ENCODE results near the gene TRRAP.
A peak's percentile ranks its signal among the peaks of the same experiment; 100 is the strongest.

TRRAP gene

DNA sequence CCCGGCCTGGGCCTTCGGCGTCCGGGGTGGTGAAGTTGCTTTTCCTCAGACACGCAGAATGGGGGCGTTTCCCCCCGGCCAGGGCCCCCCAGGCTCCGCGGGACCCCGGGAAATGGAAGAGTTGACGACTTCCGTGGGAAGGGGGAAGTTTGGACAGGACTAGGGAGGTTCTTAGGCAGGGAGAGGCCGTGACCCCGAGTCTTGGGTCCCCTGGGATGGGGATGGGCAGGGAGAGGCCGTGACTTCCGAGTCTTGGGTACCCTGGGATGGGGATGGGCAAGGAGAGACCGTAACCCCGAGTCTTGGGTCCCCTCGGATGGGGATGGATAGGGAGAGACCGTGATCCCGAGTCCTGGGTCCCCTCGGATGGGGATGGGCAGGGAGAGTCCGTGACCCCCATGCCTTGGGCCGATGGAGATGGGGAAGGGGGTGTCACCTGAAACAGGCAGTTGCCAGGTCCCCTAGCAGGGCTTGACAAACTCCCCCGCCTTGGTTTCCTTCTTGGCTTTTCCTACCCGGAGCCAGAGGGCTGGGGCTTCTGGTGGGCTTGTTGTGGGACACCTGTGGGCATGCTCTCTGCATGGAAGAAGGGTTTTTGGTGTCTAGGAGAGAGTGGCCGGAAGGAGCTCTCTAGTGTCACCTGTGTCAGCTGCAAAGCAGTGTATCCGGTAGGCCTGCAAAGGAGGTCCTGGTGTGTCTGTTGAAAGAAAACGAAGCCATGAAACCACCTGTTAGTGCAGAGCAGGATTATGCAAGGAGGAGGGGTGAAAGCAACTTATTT, 1.1 kb downstream of the TRRAP start:
- Histone ChIP-seq H3K18ac (ENCODE audit: low read length) (peak overlapping the region; percentile 54), H3K79me1 (ENCODE audit: low read length) (peaks cover 14% of the 10 kb centered on the region), H3K36me3 (ENCODE audit: control insufficient read depth in 1 of 2, insufficient read depth in 2 of 2, low read length in 2 of 2) (peaks cover 20 to 23% of the 10 kb centered on the region in 2 experiments), H3K4me3 (ENCODE audit: low read depth, low read length) (peak overlapping the region; percentile 96), H3K4ac (ENCODE audit: low read depth, low read length) (peak overlapping the region; percentile 89), H3K9me3 (ENCODE audit: insufficient read depth, low read depth, low read length) (no peaks in the 10 kb centered on the region), H3K14ac (ENCODE audit: low read length) (peak overlapping the region; percentile 76), H4K8ac (ENCODE audit: low read depth, low read length) (peak overlapping the region; percentile 41), H3K27ac (ENCODE audit: low read depth, low read length) (peak overlapping the region; percentile 30), H3K23ac (ENCODE audit: low read length) (no peak overlapping the region), H2BK12ac (ENCODE audit: low read length) (no peak overlapping the region), H2AFZ (ENCODE audit: insufficient read depth, low read length, poor library complexity) (peak overlapping the region; percentile 69), H2BK5ac (ENCODE audit: low read depth, low read length, poor library complexity) (peak overlapping the region; percentile 32), H3K27me3 (ENCODE audit: insufficient read depth, low read length) (no peaks in the 10 kb centered on the region), H3K4me1 (ENCODE audit: control insufficient read depth in 1 of 2, insufficient read depth in 2 of 2, low read length in 2 of 2) (peaks cover 4 to 9% of the 10 kb centered on the region in 2 experiments), H4K91ac (ENCODE audit: low read depth, low read length) (peak overlapping the region; percentile 99), H3K4me2 (ENCODE audit: low read length) (peak overlapping the region; percentile 97), H2BK120ac (ENCODE audit: insufficient read depth, low read length, poor library complexity) (peak overlapping the region; percentile 44), H3K79me2 (ENCODE audit: control insufficient read depth, insufficient read depth, low read length, poor library complexity) (peaks cover 16% of the 10 kb centered on the region), H4K12ac (ENCODE audit: low read depth, low read length) (no peak overlapping the region), H2AK5ac (ENCODE audit: low read length) (peak overlapping the region; percentile 49), H3K9ac (ENCODE audit: low read length) (peak overlapping the region; percentile 91)
- DNase-seq, result peak; percentile 30 to 63
- no CpG with 5 or more reads among the region's 29 CpGs for WGBS (ENCODE audit: extremely low coverage, insufficient coverage, insufficient read length)

DNA sequence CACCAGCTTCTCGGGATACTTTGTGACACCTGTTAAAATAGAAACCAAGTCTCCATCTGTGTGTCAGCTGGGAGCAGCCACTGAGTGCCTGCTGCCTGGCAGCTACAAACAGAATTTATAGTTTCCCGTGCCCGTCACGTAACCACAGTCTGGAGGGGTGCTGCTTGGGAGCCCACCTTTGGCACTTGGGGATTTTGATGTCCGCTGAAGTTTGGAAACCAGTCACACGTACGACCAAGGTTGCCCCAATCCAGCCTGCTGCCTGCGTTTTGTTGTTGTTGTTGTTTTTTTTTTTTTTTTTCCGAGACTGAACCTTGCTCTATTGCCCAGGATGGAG, 1.6 kb downstream of the TRRAP start:
- Histone ChIP-seq H4K8ac (ENCODE audit: low read depth, low read length) (no peak overlapping the region), H2BK12ac (ENCODE audit: low read length) (no peak overlapping the region), H4K91ac (ENCODE audit: low read depth, low read length) (no peak overlapping the region), H2BK5ac (ENCODE audit: low read depth, low read length, poor library complexity) (no peak overlapping the region), H3K79me1 (ENCODE audit: low read length) (peaks cover 14% of the 10 kb centered on the region), H3K79me2 (ENCODE audit: control insufficient read depth, insufficient read depth, low read length, poor library complexity) (peaks cover 15% of the 10 kb centered on the region), H2BK120ac (ENCODE audit: insufficient read depth, low read length, poor library complexity) (no peak overlapping the region), H3K9me3 (ENCODE audit: insufficient read depth, low read depth, low read length) (no peaks in the 10 kb centered on the region), H3K4me3 (ENCODE audit: low read depth, low read length) (no peak overlapping the region), H4K12ac (ENCODE audit: low read depth, low read length) (no peak overlapping the region), H3K23ac (ENCODE audit: low read length) (no peak overlapping the region), H3K4me1 (ENCODE audit: control insufficient read depth in 1 of 2, insufficient read depth in 2 of 2, low read length in 2 of 2) (peaks cover 4 to 9% of the 10 kb centered on the region in 2 experiments), H3K27ac (ENCODE audit: low read depth, low read length) (no peak overlapping the region), H2AK5ac (ENCODE audit: low read length) (no peak overlapping the region), H3K4me2 (ENCODE audit: low read length) (peak overlapping the region; percentile 97), H3K14ac (ENCODE audit: low read length) (no peak overlapping the region), H2AFZ (ENCODE audit: insufficient read depth, low read length, poor library complexity) (no peak overlapping the region), H3K18ac (ENCODE audit: low read length) (no peak overlapping the region), H3K27me3 (ENCODE audit: insufficient read depth, low read length) (no peaks in the 10 kb centered on the region), H3K4ac (ENCODE audit: low read depth, low read length) (peak overlapping the region; percentile 68), H3K36me3 (ENCODE audit: control insufficient read depth in 1 of 2, insufficient read depth in 2 of 2, low read length in 2 of 2) (peaks cover 23 to 27% of the 10 kb centered on the region in 2 experiments), H3K9ac (ENCODE audit: low read length) (no peak overlapping the region)
- no CpG with 5 or more reads among the region's 9 CpGs for WGBS (ENCODE audit: extremely low coverage, insufficient coverage, insufficient read length)
- DNase-seq, result no peak

DNA sequence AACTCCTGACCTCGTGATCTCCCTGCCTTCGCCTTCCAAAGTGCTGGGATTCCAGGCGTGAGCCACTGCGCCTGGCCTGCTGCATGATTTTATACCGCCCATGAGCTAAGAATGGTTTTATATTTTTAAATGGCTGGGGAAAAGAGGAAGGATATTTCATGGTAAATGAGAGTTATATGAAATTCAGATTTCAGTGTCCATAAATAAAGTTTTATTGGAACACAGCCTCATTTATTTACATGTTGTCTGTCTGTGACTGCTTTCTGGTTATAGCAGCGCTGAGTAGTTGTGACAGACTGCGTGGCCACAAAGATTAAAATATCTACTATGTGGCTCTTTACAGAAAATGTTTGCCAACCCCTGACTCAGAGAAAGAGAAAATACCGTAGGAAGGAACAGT, 2.2 kb downstream of the TRRAP start:
- Histone ChIP-seq H3K18ac (ENCODE audit: low read length) (no peak overlapping the region), H4K8ac (ENCODE audit: low read depth, low read length) (no peak overlapping the region), H3K4me1 (ENCODE audit: control insufficient read depth in 1 of 2, insufficient read depth in 2 of 2, low read length in 2 of 2) (peaks cover 4 to 6% of the 10 kb centered on the region in 2 experiments), H3K27ac (ENCODE audit: low read depth, low read length) (no peak overlapping the region), H3K79me2 (ENCODE audit: control insufficient read depth, insufficient read depth, low read length, poor library complexity) (peaks cover 15% of the 10 kb centered on the region), H3K9me3 (ENCODE audit: insufficient read depth, low read depth, low read length) (no peaks in the 10 kb centered on the region), H3K4me2 (ENCODE audit: low read length) (no peak overlapping the region), H3K36me3 (ENCODE audit: control insufficient read depth in 1 of 2, insufficient read depth in 2 of 2, low read length in 2 of 2) (peaks cover 25 to 27% of the 10 kb centered on the region in 2 experiments), H3K9ac (ENCODE audit: low read length) (no peak overlapping the region), H3K79me1 (ENCODE audit: low read length) (peaks cover 14% of the 10 kb centered on the region), H4K12ac (ENCODE audit: low read depth, low read length) (no peak overlapping the region), H2AFZ (ENCODE audit: insufficient read depth, low read length, poor library complexity) (no peak overlapping the region), H2BK120ac (ENCODE audit: insufficient read depth, low read length, poor library complexity) (no peak overlapping the region), H3K27me3 (ENCODE audit: insufficient read depth, low read length) (no peaks in the 10 kb centered on the region), H3K14ac (ENCODE audit: low read length) (no peak overlapping the region), H4K91ac (ENCODE audit: low read depth, low read length) (no peak overlapping the region), H2BK5ac (ENCODE audit: low read depth, low read length, poor library complexity) (no peak overlapping the region), H3K4ac (ENCODE audit: low read depth, low read length) (peak overlapping the region; percentile 81), H3K23ac (ENCODE audit: low read length) (no peak overlapping the region), H2BK12ac (ENCODE audit: low read length) (no peak overlapping the region), H2AK5ac (ENCODE audit: low read length) (no peak overlapping the region), H3K4me3 (ENCODE audit: low read depth, low read length) (no peak overlapping the region)
- WGBS (ENCODE audit: extremely low coverage, insufficient coverage, insufficient read length), result no CpG with 5 or more reads among the region's 8 CpGs
- DNase-seq, result no peak

DNA sequence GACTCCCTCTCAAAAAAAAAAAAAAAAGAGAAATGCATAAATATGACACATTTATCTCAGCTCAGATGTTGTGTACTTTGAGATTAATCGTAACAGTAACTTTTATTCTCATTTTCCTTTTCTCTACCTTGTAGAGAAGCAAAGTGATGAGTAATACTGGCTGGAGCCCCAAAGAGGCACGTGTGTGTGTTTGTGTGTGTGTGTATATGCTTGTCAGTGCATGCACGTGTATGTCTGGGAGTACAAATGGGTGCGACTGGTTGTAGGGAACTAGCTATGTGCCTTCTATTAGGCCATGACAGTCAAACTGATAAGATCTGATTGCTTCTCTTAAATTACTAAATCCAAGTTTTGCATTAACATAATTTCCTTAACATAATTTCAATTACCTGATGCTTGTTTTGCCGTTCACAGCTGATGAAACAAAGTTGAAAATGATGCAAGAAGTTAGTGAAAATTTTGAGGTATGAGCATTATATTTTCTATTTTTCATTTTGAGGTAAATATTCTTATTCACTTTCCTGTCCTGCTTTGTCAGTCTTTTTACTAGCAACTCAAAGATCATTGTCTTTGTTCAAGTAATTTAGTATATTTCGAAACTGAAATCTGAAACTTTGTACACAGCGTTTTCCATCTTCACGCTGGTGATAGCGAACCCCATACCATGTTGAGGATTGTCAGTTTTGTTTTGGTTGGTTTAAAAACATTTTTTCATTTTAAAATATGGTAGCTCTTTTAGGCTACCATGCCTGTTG, 3.4 kb downstream of the TRRAP start:
- no peak overlapping the region for H3K4ac ChIP-seq (ENCODE audit: low read depth, low read length)
- H3K14ac ChIP-seq (ENCODE audit: low read length), result no peak overlapping the region
- no peak overlapping the region for H2BK5ac ChIP-seq (ENCODE audit: low read depth, low read length, poor library complexity)
- H4K12ac ChIP-seq (ENCODE audit: low read depth, low read length), result no peak overlapping the region
- no peak overlapping the region for H3K4me3 ChIP-seq (ENCODE audit: low read depth, low read length)
- no peak overlapping the region for H2BK12ac ChIP-seq (ENCODE audit: low read length)
- no CpG with 5 or more reads among the region's 9 CpGs for WGBS (ENCODE audit: extremely low coverage, insufficient coverage, insufficient read length)
- H2AK5ac ChIP-seq (ENCODE audit: low read length), result no peak overlapping the region
- H3K27me3 ChIP-seq (ENCODE audit: insufficient read depth, low read length), result no peaks in the 10 kb centered on the region
- no peak overlapping the region for H4K91ac ChIP-seq (ENCODE audit: low read depth, low read length)
- peaks cover 4 to 5% of the 10 kb centered on the region in 2 experiments for H3K4me1 ChIP-seq (ENCODE audit: control insufficient read depth in 1 of 2, insufficient read depth in 2 of 2, low read length in 2 of 2)
- H4K8ac ChIP-seq (ENCODE audit: low read depth, low read length), result no peak overlapping the region
- H2BK120ac ChIP-seq (ENCODE audit: insufficient read depth, low read length, poor library complexity), result no peak overlapping the region
- H3K79me1 ChIP-seq (ENCODE audit: low read length), result peaks cover 14% of the 10 kb centered on the region
- H3K18ac ChIP-seq (ENCODE audit: low read length), result no peak overlapping the region
- H3K4me2 ChIP-seq (ENCODE audit: low read length), result no peak overlapping the region
- no peak for DNase-seq
- no peak overlapping the region for H3K27ac ChIP-seq (ENCODE audit: low read depth, low read length)
- H2AFZ ChIP-seq (ENCODE audit: insufficient read depth, low read length, poor library complexity), result no peak overlapping the region
- peaks cover 15% of the 10 kb centered on the region for H3K79me2 ChIP-seq (ENCODE audit: control insufficient read depth, insufficient read depth, low read length, poor library complexity)
- H3K9me3 ChIP-seq (ENCODE audit: insufficient read depth, low read depth, low read length), result no peaks in the 10 kb centered on the region
- no peak overlapping the region for H3K9ac ChIP-seq (ENCODE audit: low read length)
- H3K36me3 ChIP-seq (ENCODE audit: control insufficient read depth in 1 of 2, insufficient read depth in 2 of 2, low read length in 2 of 2), result peaks cover 29 to 31% of the 10 kb centered on the region in 2 experiments
- H3K23ac ChIP-seq (ENCODE audit: low read length), result no peak overlapping the region
